Raji (cell line): Measurements from ENCODE around the gene KIF16B.

Experiments
- POLR2A ChIP-seq: IDR thresholded peaks from 2 replicates; pipeline ENCODE4 v1.6.1; 2011; ENCODE audit warnings: low read depth, low read length, control low read depth; ENCODE audit not compliant: insufficient read depth

The KIF16B gene

GRCh38 chr20:16423311-16424212 is 149.7 kb downstream of the KIF16B start:
- no peak for TF ChIP-seq POLR2A

GRCh38 chr20:16419138-16419715 is 154.0 kb downstream of the KIF16B start:
- no peak for TF ChIP-seq POLR2A

GRCh38 chr20:16418616-16419015 is 154.6 kb downstream of the KIF16B start:
- no peak for TF ChIP-seq POLR2A

GRCh38 chr20:16417001-16417400 is 156.2 kb downstream of the KIF16B start:
- no peak for TF ChIP-seq POLR2A

GRCh38 chr20:16415071-16416053 is 157.9 kb downstream of the KIF16B start:
- no peak for TF ChIP-seq POLR2A

- TF ChIP-seq POLR2A, result no peak
These were observed 160.3 kb downstream of the KIF16B start for GRCh38 chr20:16412906-16413305.

GRCh38 chr20:16411361-16411760 is 161.9 kb downstream of the KIF16B start:
- no peak for TF ChIP-seq POLR2A

GRCh38 chr20:16410626-16411025 is 162.6 kb downstream of the KIF16B start:
- no peak for TF ChIP-seq POLR2A

GRCh38 chr20:16408981-16409380 is 164.3 kb downstream of the KIF16B start:
- no peak for TF ChIP-seq POLR2A

- no peak for TF ChIP-seq POLR2A
These were observed 165.8 kb downstream of the KIF16B start for GRCh38 chr20:16407251-16408067.

- no peak for TF ChIP-seq POLR2A
These were observed 168.0 kb downstream of the KIF16B start for GRCh38 chr20:16405254-16405653.

- no peak for TF ChIP-seq POLR2A
These were observed 168.6 kb downstream of the KIF16B start for GRCh38 chr20:16404640-16405039.

- TF ChIP-seq POLR2A, result no peak
These were observed 169.1 kb downstream of the KIF16B start for GRCh38 chr20:16404171-16404570.

- TF ChIP-seq POLR2A, result no peak
These were observed 173.0 kb downstream of the KIF16B start for GRCh38 chr20:16400234-16400633.

- TF ChIP-seq POLR2A, result no peak
These were observed 173.4 kb downstream of the KIF16B start for GRCh38 chr20:16399801-16400200.

- TF ChIP-seq POLR2A, result no peak
These were observed 176.2 kb downstream of the KIF16B start for GRCh38 chr20:16397086-16397485.
